Measurements from ENCODE around the gene RBM20.
"Not testable (repeated sequence)": the region's sequence is repeated elsewhere in the genome, so short reads cannot be mapped to it uniquely, and the experiment has no call there.

RBM20 gene

DNA sequence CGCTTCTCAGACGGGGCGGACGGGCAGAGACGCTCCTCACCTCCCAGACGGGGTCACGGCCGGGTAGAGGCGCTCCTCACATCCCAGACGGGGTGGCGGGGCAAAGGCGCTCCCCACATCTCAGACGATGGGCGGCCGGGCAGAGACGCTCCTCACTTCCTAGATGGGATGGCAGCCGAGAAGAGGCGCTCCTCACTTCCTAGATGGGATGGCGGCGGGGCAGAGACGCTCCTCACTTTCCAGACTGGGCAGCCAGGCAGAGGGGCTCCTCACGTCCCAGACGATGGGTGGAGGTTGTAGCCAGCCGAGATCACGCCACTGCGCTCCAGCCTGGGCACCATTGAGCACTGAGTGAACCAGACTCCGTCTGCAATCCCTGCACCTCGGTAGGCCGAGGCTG lies 123.5 kb downstream of the RBM20 start:
- not testable (repeated sequence) for DNase-seq

DNA sequence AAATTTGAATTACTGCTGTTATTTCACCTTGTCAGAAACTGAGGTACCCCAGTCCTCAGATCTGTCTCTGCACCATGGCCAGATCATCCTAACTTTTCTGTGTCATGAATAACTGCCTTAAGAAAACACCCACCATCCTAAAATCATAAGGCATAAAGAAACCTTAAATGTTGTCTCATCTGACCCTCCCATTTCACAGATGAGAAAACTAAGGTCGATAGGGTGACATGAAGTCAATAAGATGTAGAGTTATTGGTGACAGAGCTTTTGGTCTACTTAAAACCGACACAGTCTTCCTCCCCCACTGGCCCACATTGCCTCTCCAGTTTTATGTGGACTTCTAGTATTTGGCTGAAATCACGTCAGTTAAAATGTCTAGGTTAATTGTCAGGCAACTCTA lies 126.1 kb downstream of the RBM20 start:
- no peak for DNase-seq

GRCh38 chr10:110771486-110771885 lies 127.3 kb downstream of the RBM20 start:
- no peak for DNase-seq

DNA sequence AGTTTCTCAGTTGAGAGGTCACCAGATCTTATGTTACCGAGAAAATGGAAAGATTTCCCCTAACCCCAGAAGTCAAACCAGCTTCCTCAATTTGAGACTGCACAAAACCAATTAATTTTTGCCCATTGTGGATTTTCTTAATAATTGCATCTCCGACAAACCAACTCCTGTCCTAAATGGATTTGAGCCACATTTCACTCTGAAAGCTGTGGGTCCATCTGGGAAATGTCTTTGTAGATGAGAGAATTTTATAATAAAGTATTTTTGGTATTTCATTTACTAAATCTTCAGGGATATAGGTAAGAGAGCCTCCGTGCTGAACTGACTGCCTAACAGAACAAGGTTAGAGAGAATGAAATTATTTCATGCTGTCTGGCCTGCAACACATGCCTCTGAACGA lies 127.9 kb downstream of the RBM20 start:
- no peak for DNase-seq

DNA sequence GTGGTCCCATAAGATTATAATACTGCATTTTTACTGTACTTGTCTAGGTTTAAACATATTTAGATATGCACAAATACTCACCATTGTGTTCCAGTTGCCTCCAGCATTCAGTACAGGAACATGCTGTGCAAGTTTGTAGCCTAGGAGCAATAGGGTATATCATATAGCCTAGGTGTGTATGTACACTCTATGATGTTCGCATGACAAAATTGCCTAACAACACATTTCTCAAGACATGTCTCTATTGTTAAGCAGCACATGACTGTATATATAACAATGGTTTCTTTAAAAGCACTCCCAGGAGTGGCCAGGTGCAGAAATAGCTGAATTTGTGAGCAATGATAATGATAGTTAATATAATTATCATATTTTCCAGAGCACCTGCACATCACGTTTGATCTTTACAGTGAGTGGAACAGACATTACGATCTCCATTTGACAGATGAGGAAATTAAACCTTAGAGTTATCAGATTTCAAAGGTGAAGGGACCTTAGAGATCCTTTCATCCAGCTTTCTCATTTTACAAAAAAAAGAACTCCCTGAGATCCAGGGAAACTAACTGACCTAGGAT lies 128.4 kb downstream of the RBM20 start:
- no peak for DNase-seq

DNA sequence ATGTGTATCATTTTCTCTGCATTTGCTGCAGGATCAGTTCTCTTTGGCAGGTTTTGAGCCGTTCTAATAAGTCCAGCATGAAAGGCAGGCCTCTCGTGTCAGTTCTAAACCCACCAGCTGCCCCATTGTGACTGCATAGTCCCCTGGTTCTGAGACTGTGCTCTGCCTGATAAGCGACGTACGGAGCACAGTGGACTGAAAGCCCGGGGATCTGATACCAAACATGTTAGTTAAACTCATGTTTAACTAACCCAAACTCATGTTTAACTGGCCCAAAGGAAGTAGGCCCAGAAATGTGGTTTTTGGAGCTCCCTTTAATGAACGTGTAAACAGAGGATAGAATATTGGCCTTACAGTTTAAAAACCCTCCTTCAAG lies 129.5 kb downstream of the RBM20 start:
- no peak for DNase-seq

DNA sequence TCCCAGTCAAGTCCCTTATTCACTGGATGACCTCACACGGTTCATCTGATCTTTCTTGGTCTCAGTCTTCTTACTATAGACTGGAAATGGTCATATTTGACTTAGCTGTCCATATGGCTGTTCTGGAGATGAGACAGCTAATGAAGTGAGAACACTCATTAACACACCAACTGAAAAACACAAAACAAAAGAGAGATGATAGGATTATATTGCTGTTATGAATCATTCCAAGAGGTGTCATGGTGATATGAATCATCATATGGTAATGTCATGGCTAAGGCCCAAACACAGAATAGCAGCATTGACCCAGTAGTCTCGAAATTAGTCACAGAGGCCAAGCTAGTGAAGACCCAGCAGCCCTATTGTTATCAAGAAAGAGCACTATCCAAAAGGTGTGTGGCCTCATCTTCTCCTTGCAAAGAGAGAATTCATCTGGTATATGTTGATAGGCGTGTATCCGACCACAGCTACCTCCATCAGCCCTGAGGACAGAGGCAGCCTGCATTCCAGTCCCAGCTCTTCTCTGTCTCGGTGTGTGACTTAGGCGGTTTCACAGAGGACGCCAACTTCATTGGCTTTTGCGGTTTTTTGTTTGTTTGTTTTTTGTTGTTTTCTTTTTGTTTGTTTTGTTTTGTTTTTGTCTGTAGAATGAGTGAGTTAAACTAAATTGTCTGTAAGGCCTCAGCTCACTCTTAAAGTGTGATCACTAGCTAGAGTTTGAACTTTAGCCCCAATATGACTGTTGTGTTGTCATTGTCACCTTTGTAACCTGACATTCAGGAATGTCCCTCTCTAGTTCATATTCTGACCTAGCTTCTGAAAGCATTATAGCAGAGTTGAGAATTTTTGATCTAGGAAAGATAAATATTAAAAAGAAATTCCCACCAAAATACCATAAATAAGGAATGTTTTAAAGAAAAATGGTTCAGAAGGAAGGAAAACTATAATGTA lies 130.2 kb downstream of the RBM20 start:
- peak; percentile 98 for DNase-seq

- DNase-seq, result no peak
These were observed 130.9 kb downstream of the RBM20 start for GRCh38 chr10:110775020-110775375.

- no peak for DNase-seq
These were observed 131.3 kb downstream of the RBM20 start for GRCh38 chr10:110775406-110775805.

DNA sequence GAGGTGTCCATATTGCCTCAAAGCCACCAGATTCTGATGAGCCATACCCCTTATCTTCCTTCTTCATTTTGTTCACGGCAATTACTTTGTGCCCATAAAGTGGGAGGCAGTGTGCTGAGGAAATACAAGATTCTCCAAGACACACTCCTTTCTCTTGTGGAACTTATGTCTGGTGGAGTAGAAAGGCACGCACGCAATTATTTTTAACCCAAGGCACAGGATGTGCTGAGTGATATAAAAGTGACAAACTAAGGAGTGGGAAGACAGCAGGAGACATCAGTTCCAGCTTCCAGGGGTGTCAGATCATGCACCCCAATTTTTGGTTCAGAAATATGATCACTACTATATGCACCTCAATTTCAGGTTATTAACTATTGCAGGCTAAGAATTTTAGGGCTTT lies 132.9 kb downstream of the RBM20 start:
- no peak for DNase-seq

DNA sequence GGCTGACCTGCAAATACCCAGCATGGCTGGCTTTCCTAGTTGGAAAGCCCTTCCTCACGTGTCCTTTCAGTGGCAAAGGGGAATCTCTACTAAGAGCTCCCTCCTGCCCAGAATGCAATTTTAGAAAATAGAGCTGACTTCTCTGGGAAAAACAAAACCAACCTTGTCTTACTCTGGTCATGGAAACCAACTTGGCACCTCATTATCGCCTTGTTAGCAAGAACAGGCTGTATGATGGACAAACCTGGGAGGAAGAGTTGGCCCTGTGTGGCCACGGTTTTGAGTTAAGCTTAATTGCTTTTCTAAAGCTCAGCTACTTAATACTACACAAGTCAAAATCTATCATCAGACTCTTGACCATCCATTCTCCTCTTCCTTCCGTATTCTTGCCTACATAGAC lies 133.5 kb downstream of the RBM20 start:
- DNase-seq, result no peak

GRCh38 chr10:110778211-110778610 lies 134.1 kb downstream of the RBM20 start:
- DNase-seq, result no peak

- DNase-seq, result no peak
These were observed 135.4 kb downstream of the RBM20 start for GRCh38 chr10:110779489-110779888.

GRCh38 chr10:110780704-110781103 lies 136.6 kb downstream of the RBM20 start:
- DNase-seq, result no peak

DNA sequence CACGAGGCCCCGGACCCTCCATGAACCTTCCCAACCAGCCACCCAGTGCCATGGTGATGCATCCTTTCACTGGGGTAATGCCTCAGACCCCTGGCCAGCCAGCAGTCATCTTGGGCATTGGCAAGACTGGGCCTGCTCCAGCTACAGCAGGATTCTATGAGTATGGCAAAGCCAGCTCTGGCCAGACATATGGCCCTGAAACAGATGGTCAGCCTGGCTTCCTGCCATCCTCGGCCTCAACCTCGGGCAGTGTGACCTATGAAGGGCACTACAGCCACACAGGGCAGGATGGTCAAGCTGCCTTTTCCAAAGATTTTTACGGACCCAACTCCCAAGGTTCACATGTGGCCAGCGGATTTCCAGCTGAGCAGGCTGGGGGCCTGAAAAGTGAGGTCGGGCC lies 137.0 kb downstream of the RBM20 start:
- DNase-seq, result no peak

- DNase-seq, result no peak
These were observed 138.5 kb downstream of the RBM20 start for GRCh38 chr10:110782616-110783015.

GRCh38 chr10:110783509-110784107 lies 139.5 kb downstream of the RBM20 start:
- peak; percentile 52 for DNase-seq

DNA sequence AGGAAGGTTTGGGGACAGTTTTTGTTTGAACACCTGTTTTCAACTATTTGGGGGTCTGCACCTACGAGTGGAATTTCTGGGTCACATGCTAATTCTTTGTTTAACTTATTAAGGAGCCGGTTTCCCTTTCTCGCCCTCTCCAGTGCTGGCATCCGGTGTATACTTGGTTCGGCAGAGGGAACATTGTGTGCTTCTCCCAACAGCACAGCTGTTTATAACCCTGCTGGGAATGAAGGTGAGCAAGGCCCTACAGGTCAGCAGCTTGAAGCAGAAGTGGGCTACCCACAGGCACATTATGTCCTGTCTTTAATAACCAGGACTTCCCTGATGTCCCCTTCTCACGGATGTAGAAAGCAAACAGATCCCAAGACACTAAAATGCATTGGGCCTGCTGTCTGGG lies 140.1 kb downstream of the RBM20 start:
- DNase-seq, result no peak

GRCh38 chr10:110786172-110786571 lies 142.0 kb downstream of the RBM20 start:
- DNase-seq, result no peak

- no peak for DNase-seq
These were observed 144.7 kb downstream of the RBM20 start for GRCh38 chr10:110788620-110789385.

GRCh38 chr10:110789604-110790433 lies 145.7 kb downstream of the RBM20 start:
- DNase-seq, result no peak

GRCh38 chr10:110790913-110791506 lies 146.9 kb downstream of the RBM20 start:
- no peak for DNase-seq
